ENCODE data around the gene RFNG.

Gene RFNG

DNA sequence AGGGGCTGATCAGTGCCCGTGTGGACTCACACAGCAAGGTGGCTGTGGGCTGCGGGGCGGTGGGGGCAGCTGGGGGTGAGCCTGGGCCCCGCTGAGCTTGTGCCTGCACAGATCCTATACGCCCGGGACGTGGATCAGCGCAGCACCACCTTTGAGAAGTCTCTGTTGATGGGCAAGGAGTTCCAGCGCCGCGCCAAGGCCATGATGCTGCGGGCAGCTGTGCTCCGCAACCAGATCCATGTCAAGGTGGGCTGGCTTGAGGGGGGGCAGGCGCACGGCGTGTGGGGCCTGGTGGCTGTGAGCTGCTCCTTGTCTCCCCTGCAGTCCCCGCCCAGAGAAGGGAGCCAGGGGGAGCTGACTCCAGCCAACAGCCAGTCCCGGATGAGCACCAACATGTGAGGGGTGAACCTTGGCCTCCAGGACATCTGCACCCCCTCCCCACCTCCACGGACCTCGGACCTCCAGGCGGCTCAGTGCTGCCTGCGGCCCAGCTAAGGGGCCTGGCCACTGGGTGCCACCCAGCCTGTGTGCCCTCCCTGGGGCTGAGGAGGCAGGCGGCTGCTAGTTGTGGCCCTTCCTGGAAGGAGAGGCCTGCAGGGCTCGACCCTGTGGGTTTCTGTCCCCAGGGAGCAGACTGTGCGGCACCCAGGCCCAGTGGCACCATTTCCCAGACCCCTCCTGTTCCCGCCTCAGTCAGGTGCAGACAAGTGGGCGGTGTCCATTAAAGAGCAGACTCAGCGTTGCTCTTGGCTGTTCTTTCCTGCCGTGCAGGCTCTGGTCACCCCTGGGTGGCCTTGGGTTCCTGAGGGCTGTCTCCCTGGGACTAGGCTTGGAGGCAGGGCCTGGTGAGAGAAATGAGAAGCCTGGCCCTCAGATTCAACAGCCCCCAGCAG lies 5.4 kb upstream of the RFNG start:
- no peak for DNase-seq

GRCh38 chr17:82055965-82056728 lies 4.5 kb upstream of the RFNG start:
- DNase-seq, result no peak

- no peak for DNase-seq
Observed at GRCh38 chr17:82055023-82055964, 3.7 kb upstream of the RFNG start.

- no peak for DNase-seq
Observed at GRCh38 chr17:82054351-82055022, 2.9 kb upstream of the RFNG start.

DNA sequence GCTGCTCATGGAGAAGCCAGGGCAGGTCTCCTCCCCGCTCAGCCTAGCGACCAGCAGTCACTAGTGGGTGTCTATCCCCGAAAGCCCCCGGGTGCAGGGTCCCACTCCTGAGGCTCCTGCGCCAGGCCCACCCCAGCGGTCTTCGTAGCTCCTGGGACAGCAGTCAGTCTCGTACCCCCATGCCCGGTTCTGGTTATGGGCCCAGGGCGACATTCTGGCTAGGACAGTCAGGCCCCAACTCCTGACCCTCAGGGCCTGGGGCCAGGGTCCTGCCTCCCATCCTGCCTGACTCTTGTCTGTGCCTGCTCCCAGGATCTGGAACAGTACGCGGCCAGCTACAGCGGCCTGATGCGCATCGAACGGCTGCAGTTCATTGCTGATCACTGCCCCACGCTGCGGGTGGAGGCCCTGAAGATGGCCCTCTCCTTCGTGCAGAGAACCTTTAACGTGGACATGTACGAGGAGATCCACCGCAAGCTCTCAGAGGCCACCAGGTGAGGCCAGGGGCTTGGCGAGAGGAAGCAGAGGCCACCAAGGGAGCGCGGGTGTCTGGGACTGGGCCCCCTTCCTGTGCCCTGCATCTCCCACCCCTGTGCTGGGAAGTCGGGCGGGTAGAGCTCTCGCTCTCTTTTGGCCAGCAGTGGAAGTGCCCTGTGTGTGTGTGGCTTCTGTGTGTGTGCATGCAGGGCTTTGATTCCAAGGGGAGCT lies 2.1 kb upstream of the RFNG start:
- DNase-seq, result no peak

DNA sequence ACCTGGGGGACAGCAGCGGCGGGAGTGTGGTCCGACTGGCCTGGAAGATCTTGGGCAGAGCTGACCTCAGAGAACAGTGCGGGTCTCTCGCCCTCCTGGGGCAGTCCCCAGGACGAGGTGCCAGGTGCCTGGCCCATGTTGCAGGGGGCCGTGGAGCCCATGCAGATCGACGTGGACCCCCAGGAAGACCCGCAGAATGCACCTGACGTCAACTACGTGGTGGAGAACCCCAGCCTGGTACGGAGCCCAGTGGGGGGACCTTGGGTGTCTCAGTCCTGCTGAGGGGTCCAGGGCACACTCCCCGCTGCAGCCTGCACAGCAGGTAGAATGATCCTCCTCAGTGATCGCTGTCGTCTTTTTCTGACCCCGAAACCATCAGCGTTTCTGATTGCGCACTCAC lies 1.5 kb upstream of the RFNG start:
- DNase-seq, result no peak

DNA sequence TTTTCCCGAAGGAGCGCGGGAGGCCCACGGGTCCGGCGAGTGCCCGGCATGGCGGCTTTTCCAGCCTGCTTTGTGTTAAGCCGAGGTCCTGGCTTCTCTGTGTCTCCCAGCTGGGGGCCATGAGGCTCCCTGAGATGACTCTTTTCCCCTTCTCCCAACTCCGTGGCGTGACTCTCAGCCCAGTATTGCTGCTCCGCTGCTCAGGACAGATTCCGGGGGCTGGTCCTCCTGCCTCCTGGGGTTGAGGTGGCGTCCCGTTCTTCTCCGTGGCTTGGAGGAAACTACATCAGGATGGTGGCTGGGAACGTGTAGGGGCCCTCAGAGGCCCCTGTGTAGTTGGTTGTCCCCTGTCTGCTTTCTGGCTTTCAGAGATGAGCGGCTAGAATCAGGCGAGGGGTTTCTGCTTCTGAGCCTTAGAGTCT lies 1.0 kb upstream of the RFNG start:
- DNase-seq, result no peak

GRCh38 chr17:82050761-82051641 lies 610 bp downstream of the RFNG start:
- DNase-seq, result no peak

- DNase-seq, result no peak
Observed at GRCh38 chr17:82050152-82050760, 1.4 kb downstream of the RFNG start.

GRCh38 chr17:82049521-82049971 lies 2.1 kb downstream of the RFNG start:
- no peak for DNase-seq

- DNase-seq, result no peak
Observed at GRCh38 chr17:82049106-82049505, 2.5 kb downstream of the RFNG start.

DNA sequence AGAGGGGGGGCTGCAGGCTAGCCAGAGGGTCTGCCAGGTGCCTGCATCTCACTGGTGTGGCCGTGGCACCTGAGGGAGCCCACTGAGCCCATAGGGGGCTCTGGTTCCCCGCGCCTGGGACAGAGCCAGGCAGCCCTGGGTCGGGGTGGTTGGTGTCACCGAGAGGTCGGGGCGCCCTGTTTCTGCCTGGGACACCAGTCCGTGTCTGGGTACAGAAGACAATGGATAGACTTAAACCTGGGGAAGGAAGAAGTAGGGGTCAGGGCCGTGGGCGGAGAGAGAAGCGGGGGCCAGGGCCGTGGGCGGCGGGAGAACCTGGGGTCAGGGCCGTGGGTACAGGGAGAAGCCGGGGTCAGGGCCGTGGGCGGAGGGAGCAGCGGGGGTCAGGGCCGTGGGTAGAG lies 3.0 kb downstream of the RFNG start:
- DNase-seq, result no peak

GRCh38 chr17:82047914-82048570 lies 3.6 kb downstream of the RFNG start:
- DNase-seq, result no peak

GRCh38 chr17:82047379-82047778 lies 4.2 kb downstream of the RFNG start:
- DNase-seq, result no peak

DNA sequence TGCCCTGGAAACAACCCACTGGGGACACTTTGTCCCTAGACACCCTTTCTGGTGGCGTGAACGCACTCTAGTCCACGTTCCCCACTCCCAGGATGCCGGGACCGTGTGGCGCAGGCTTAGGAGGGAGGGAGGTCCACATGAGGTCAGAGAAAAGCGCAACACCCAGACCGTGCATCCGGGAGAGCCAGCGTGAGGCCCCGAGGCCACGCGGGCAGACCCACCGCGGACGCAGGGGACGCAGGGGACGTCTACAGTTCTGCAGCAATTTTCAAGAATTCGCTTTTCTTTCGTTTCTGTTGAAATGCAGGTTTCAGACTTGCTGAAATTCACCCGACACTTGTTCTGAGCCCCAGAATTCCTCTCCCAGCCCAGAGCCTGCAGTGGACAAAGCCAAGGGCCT lies 4.7 kb downstream of the RFNG start:
- DNase-seq, result no peak

- DNase-seq, result no peak
Observed at GRCh38 chr17:82045936-82046484, 5.6 kb downstream of the RFNG start.

DNA sequence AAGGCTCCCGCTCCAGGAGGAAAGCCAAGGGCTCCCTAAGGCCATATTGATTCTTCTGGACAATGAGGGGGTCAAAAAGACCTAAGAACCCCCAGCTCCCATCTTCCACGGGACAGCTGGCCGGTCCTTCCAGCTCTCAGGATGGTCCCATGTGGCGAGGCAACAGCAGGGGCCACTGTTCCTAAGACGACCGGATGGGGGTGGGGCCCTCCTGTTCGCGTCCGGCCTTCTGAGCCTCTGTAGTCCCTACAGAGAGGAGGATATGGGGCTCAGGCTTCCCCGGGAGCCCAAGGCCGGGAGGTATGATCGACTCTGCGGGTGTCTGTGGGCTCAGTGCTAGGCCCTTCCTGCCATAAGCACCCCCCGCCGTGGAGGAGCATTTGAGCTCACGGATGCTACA lies 8.1 kb downstream of the RFNG start:
- no peak for DNase-seq

- DNase-seq, result no peak
Observed at GRCh38 chr17:82042649-82043048, 9.0 kb downstream of the RFNG start.

- DNase-seq, result no peak
Observed at GRCh38 chr17:82041144-82041814, 10.3 kb downstream of the RFNG start.
